K562 (cell line): Measurements from ENCODE around the gene EPX. TPM values are rescaled to one million over a fixed set of nuclear protein-coding genes. Genes with fewer than 3 reads are reported as not detected.

Source experiments
- BRD4 ChIP-seq: fragments of 200-600 bp; sonication (generic); IDR thresholded peaks from 2 replicates; pipeline ENCODE4 v1.6.1; 2017; ENCODE audit warnings: inconsistent platforms
- HINFP ChIP-seq: fragments of 450-650 bp; conservative IDR thresholded peaks from 2 replicates; pipeline ENCODE4 v1.6.1; 2016; ENCODE audit warnings: missing genetic modification characterization, low read depth, mild to moderate bottlenecking, control low read depth, missing compliant biosample characterization
- MGA ChIP-seq: fragments of 450-650 bp; IDR thresholded peaks from 2 replicates; pipeline ENCODE4 v1.6.1; 2016; ENCODE audit warnings: mild to moderate bottlenecking, moderate library complexity
- NELFE ChIP-seq: IDR thresholded peaks from 2 replicates; pipeline ENCODE4 v1.6.1; 2011; ENCODE audit warnings: mild to moderate bottlenecking; ENCODE audit not compliant: insufficient read depth, insufficient read length
- NFE2 ChIP-seq: IDR thresholded peaks from 2 replicates; pipeline ENCODE4 v1.6.1; 2014; ENCODE audit warnings: antibody characterized with exemption, low read depth
- PREB ChIP-seq: sonication (generic); formaldehyde crosslinking; IDR thresholded peaks from 2 replicates; pipeline ENCODE4 v1.8.1; 2023; ENCODE audit warnings: mild to moderate bottlenecking, missing genetic modification reagents
- PRMT5 ChIP-seq: sonication (generic); formaldehyde crosslinking; IDR thresholded peaks from 2 replicates; pipeline ENCODE4 v1.5.0; 2020; ENCODE audit warnings: missing genetic modification reagents
- RBFOX2 ChIP-seq: fragments of 200-400 bp; formaldehyde crosslinking; IDR thresholded peaks from 2 replicates; pipeline ENCODE4 v1.6.1; 2017; ENCODE audit warnings: low read depth, mild to moderate bottlenecking, low read length, moderate library complexity
- SMAD2 ChIP-seq: fragments of 150-350 bp; IDR thresholded peaks from 2 replicates; pipeline ENCODE4 v1.6.1; 2014; ENCODE audit warnings: low read depth, mild to moderate bottlenecking, low read length
- ZNF668 ChIP-seq: fragments of 250-450 bp; sonication (Bioruptor Pico); IDR thresholded peaks from 2 replicates; pipeline ENCODE4 v1.8.0; 2022; ENCODE audit warnings: mild to moderate bottlenecking, inconsistent platforms
- polyA plus RNA-seq, 8 experiments: library from polyadenylated mRNA; depleted of rRNA in 4 of 8; stranded (reverse) in 5 of 8; unstranded in 3 of 8; fragments of >200 nt; fragmentation: Nextera tagmentation in 2 of 8; fragmentation: Illumina TruSeq in 1 of 8; extraction: Ambion mirVana in 2 of 8; extraction: Trizol in 1 of 8; gene quantifications; 2 replicates each; pipeline versions ENCODE4 v1.2.1 to v1.2.3, GENCODE V29; 2011 to 2014; ENCODE audit warnings: inconsistent platforms in 1 of 8, missing spikeins in 1 of 8
- total RNA-seq, 7 experiments: library from RNA; depleted of rRNA in 6 of 7; stranded (reverse); fragments of >200 nt in 6 of 7; fragmentation: Illumina TruSeq in 2 of 7; extraction: Trizol in 2 of 7; gene quantifications; 2 replicates each; pipeline versions ENCODE4 v1.2.1 to v1.2.3, GENCODE V29; 2011 to 2021; ENCODE audit warnings: low replicate concordance in 1 of 7

The EPX gene
- total and polyA plus RNA-seq, 9 of the 15 experiments (the other 6 are each of a cell fraction or from before 2014, with no cell fraction given): 0.07 to 0.33 (median 0.19) TPM; not detected in 3

GRCh38 chr17:58184308-58184985 is 8.1 kb upstream of the EPX start (continued):
- peak; percentile 64 for TF ChIP-seq MGA
- no peak for TF ChIP-seq HINFP (tag)
- no peak for TF ChIP-seq RBFOX2
- peak; percentile 69 for TF ChIP-seq NFE2
- no peak for TF ChIP-seq BRD4
- TF ChIP-seq NELFE: no peak
- no peak for TF ChIP-seq ZNF668 (CRISPR knock-in tag)
- TF ChIP-seq PREB (CRISPR knock-in tag): no peak
- no peak for TF ChIP-seq PRMT5 (CRISPR knock-in tag)
- no peak for TF ChIP-seq SMAD2
